GOT3 (cell line): ENCODE results near the gene CACUL1.

ENCODE experiments used
- DNase-seq: peaks from one replicate; lab custom pipeline; 2025; ENCODE audit warnings: mixed read lengths; lab: John Stamatoyannopoulos, UW

The CACUL1 gene

GRCh38 chr10:118635674-118636402 is 118.9 kb downstream of the CACUL1 start:
- DNase-seq: no peak

- DNase-seq: no peak
These were observed 121.0 kb downstream of the CACUL1 start for GRCh38 chr10:118633786-118634185.

DNA sequence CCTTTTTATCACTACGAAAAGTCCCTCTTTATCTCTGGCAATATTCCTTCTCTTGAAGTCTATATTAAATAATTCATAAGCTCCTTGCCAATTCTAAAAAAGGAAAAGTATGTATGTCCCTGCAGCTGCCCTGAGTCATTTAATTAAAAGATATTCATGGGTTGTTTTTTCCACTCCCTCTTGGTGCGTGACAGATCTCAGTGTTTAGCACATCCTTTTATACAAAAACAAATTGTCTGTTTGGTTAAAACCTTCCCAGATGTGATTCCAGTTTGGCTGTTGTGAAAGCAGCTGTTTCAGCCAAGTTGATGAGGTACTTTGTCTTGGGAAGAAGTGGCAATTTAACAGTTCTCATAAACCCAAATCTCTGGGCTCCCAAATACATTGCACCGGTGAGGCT is 125.6 kb downstream of the CACUL1 start:
- no peak for DNase-seq

- no peak for DNase-seq
These were observed 126.4 kb downstream of the CACUL1 start for GRCh38 chr10:118628397-118628796.

DNA sequence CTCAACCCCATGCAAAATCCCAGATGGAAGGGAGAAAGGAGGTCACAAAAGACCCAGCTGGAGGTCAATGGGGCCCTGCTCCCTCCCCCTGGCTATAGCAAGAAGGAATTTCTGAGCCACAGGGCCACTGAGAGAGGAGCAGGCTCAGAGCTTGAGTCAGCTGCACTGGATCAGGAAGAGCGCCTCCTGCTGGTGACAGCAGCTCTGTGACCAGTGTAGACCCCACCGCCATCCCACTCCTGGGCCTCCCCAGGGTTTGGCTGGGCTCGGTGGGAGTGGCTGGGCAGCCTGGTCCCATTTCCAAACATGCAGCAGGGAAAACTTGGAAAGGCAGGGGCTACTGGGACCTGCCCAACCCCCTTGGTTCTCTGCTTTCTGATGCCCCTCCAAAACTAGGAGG is 127.8 kb downstream of the CACUL1 start:
- no peak for DNase-seq
